ENCODE data around the gene SREBF1.
A peak's percentile ranks its signal among the peaks of the same experiment; 100 is the strongest.
"Not testable (repeated sequence)": the region's sequence is repeated elsewhere in the genome, so short reads cannot be mapped to it uniquely, and the experiment has no call there.

The SREBF1 gene

GRCh38 chr17:17809531-17810083 lies 27.2 kb downstream of the SREBF1 start:
- DNase-seq, result no peak

- no peak for DNase-seq
Observed at GRCh38 chr17:17808706-17809432, 27.9 kb downstream of the SREBF1 start.

- DNase-seq, result not testable (repeated sequence)
Observed at GRCh38 chr17:17808200-17808599, 28.6 kb downstream of the SREBF1 start.

GRCh38 chr17:17807440-17807839 lies 29.3 kb downstream of the SREBF1 start:
- no peak for DNase-seq

GRCh38 chr17:17806611-17807274 lies 30.0 kb downstream of the SREBF1 start:
- DNase-seq, result no peak

GRCh38 chr17:17806035-17806434 lies 30.8 kb downstream of the SREBF1 start:
- DNase-seq, result no peak

- no peak for DNase-seq
Observed at GRCh38 chr17:17805575-17805974, 31.2 kb downstream of the SREBF1 start.

- DNase-seq, result no peak
Observed at GRCh38 chr17:17804007-17804406, 32.8 kb downstream of the SREBF1 start.

- DNase-seq, result no peak
Observed at GRCh38 chr17:17801800-17802481, 34.8 kb downstream of the SREBF1 start.

GRCh38 chr17:17800504-17801021 lies 36.2 kb downstream of the SREBF1 start:
- no peak for DNase-seq

GRCh38 chr17:17798573-17799255 lies 38.1 kb downstream of the SREBF1 start:
- no peak for DNase-seq

- no peak for DNase-seq
Observed at GRCh38 chr17:17798010-17798556, 38.7 kb downstream of the SREBF1 start.

GRCh38 chr17:17797119-17797809 lies 39.5 kb downstream of the SREBF1 start:
- no peak for DNase-seq

GRCh38 chr17:17796787-17797061 lies 40.1 kb downstream of the SREBF1 start:
- no peak for DNase-seq

GRCh38 chr17:17795946-17796786 lies 40.6 kb downstream of the SREBF1 start:
- DNase-seq, result no peak

GRCh38 chr17:17795296-17795695 lies 41.5 kb downstream of the SREBF1 start:
- no peak for DNase-seq

- no peak for DNase-seq
Observed at GRCh38 chr17:17794382-17794781, 42.4 kb downstream of the SREBF1 start.

GRCh38 chr17:17793378-17794214 lies 43.2 kb downstream of the SREBF1 start:
- no peak for DNase-seq

GRCh38 chr17:17792551-17793377 lies 44.0 kb downstream of the SREBF1 start:
- peak in 2 of 3 experiments; percentile 61 to 76 for DNase-seq
